Activated CD4-positive, CD25-positive, alpha-beta regulatory T cell treated with anti-CD3 and anti-CD28 coated beads, Interleukin-2, amount 50 U/mL, for 24 hours (primary cell): ENCODE measurements around the gene KNDC1.
A peak's percentile ranks its signal among the peaks of the same experiment; 100 is the strongest.
"Not testable (repeated sequence)": the region's sequence is repeated elsewhere in the genome, so short reads cannot be mapped to it uniquely, and the experiment has no call there.

Source experiments
- ATAC-seq, 2 donors: fragments of 150-1000 bp; cut with Tn5 transposase; one replicate each; pipeline ENCODE4 v1.10.0; 2021; ENCODE audit warnings: mild to moderate bottlenecking in 1 of 2, moderate library complexity in 1 of 2

Gene KNDC1

GRCh38 chr10:133209117-133209516 lies 49.1 kb downstream of the KNDC1 start:
- ATAC-seq = no peak

DNA sequence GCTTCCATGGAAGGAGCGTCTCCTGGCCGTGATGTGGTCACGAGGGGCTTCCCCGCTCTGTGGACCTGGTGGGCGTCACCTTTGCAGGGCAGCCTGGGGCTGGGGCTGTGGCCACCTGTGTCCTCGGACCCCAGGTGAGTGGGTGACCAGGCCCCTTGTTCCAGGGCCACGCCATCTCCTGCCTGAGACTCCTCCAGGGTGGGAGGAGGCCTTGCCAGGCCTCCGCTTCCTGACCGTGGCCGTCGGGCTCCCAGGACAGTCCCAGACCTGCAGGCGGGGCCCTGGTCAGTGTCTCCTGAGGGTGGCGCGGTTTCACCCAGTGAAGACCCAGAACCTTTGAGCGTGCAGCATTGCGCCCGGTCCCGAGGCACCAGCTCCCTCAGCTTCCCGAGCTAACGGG lies 49.6 kb downstream of the KNDC1 start:
- no peak for ATAC-seq

DNA sequence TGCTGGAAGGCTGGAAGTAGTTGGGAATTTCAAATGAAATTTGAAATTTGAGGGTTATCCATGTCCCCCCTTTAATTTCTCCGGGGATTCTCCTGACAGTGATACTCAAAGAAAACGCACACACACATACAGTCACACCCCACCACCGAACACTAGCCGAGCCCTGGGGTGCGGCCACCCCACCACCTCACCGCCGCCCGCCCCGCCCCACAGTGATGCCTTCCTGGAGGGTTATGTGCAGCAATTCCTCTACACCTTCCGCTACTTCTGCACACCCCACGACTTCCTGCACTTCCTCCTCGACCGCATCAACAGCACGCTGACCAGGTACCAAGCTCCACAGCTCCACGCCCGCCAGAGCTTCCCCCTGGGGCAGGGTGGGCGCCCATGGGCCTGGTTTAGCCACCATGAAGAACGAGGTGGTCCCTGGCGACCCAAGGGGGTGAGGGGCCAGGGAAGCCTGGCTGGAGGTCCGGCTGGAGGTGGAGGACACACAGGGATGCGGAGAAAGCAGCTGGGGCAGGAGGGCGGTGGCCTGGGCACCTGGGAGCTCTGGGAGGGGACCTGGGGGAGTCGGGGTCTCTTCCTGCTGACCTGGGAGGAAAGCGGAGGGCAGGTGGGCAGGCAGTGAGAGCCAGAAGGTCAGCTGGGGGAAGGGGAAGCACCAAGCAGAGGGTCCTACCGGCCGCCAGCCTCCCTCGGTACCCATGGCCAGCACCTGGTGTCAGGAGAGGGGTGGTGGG lies 50.5 kb downstream of the KNDC1 start:
- no peak for ATAC-seq

DNA sequence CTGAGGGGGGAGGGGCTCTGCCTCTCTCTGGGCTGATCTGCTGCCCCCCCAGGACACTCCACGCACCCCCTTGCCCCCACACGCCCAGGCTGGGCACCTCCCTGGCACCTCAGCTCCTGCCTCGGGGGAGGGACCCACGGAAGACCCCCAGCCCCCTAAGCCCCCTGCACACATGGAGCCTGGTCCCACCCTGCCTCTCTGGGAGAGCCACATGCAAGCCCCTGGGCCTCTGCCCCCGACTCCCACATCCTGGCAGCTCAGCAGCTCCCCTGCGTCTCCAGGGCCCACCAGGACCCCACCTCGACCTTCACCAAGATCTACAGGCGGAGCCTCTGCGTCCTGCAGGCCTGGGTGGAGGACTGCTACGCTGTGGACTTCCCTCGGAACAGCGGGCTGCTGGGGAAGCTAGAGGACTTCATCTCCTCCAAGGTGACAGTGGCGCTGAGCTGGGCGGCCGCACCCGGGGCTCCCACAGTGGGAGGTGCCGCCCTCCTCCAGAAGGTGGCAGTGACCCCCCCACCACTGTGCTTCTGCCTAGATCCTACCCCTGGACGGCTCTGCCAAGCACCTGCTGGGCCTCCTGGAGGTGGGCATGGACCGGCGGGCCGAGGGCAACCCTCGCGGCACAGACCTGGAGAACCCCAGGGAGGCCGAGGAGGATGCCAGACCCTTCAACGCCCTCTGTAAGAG lies 51.3 kb downstream of the KNDC1 start:
- ATAC-seq = no peak

DNA sequence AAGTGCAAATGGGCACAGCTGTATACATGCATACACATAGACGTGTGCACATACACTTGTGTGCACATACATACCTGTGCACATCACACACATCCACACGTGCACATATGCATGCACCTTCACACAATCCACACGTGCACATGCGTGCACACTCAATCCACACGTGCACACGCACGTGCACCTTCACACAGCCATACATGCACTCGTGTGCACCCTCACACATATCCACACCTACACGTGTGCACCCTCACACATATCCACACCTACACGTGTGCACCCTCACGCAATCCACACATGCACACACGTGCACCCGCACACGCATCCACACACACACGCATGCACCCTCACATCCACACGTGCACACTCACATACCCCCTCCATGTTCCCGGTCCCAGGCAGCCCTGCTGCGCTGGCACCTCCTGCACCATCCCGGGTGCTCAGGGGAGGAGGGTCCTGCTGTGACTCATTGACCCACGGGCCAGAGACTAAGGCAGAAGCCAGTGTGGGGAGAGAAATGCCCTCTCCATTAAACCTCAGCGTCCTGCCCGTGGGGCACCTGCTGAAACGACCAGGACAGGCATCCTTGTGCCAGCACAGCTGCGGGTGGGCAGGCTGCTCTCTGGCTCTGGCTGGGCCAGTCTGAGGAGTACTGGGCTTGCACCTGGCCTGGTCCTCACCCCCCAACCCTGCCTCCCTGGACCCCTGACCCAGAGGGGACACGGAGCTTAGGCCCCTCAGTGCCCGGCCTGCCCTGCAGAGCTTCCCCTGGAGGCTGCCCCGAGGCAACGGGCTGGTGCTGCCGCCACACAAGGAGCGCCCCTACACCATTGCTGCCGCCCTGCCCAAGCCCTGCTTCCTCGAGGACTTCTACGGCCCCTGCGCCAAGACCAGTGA lies 52.2 kb downstream of the KNDC1 start:
- ATAC-seq = no peak

- no peak for ATAC-seq
Measured at GRCh38 chr10:133212853-133213494, 53.0 kb downstream of the KNDC1 start.

- ATAC-seq = no peak
Measured at GRCh38 chr10:133213641-133214467, 53.8 kb downstream of the KNDC1 start.

DNA sequence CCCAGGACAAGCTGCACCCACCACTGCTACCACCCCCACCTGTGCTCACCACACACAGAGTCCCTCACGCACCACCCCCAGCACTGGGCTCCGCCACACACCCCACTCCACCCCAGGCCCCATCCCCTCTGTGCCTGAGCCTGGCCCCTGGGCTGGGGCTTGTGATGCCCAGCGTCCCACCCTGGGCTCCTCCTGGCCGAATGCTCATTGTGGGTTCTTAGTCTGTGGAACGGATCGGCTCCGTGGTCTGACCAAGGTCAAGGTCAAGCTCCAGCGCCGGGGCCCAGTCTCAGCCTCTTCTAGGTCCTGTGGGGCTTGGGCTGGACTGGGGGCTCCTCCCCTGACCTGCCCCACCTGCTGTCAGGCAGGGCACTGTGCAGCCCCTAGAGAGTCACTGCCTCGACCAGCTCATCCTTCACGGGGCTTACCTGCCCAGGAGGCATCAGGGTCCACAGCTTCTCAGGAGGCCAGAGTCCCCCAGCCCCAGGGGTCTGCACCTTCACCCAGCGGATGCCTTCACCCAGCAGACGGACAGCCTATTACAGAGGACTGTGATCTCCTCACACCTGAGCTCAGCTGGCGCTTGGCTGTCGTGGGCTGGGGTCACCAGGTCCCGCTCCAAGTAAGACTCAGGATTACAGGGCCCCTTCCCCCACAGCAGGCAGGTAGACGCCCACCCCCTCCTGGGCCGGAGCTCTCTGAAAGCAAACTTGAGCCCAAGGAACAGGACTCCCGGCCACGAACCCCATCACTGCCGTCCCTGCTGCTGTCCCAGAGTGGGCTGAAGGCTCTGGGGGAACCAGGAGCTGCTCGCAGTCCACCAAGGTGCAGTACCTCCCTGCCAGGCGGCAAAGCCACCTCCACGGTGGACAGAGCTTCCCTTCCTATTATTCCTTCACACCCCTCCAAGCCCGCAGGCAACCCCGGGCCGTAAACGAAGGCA lies 54.7 kb downstream of the KNDC1 start:
- no peak for ATAC-seq

DNA sequence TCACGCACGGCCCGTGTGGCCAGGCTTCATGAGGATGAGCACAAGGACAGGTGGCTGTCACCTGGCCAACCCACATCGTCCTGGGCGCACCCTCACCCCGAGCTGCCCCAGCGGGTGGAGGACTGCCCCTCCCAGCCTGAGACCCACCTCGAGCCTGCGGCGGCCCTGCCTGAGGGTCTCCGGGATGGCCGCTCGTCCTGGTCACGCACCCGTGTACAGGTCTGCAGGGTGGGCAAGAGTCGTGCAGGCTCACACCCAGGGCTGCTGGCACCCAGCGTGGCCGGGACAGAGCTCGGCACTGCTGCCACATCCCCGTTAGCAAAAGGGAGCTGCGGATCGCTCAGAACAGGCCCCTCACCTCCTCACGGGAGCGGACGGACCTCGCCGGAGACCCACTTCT lies 55.6 kb downstream of the KNDC1 start:
- ATAC-seq = no peak

DNA sequence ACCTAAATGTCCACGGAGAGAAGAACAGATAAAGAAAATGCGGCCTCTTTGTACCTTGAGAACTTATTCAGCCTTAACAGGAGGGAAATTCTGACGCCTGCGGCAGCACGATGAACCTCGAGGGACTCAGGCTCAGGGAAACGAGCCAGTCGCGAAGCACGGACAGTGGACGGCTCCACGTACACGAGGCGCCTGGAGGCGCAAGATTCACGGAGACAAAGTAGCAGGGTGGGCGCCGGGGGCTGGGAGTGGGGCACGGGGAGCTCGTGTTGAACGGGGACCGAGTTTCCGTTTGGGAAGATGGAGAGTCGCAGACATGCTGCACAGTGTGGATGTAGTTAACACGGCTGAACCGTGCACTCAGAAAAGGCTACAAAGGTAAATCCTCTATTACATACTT lies 56.8 kb downstream of the KNDC1 start:
- no peak for ATAC-seq

DNA sequence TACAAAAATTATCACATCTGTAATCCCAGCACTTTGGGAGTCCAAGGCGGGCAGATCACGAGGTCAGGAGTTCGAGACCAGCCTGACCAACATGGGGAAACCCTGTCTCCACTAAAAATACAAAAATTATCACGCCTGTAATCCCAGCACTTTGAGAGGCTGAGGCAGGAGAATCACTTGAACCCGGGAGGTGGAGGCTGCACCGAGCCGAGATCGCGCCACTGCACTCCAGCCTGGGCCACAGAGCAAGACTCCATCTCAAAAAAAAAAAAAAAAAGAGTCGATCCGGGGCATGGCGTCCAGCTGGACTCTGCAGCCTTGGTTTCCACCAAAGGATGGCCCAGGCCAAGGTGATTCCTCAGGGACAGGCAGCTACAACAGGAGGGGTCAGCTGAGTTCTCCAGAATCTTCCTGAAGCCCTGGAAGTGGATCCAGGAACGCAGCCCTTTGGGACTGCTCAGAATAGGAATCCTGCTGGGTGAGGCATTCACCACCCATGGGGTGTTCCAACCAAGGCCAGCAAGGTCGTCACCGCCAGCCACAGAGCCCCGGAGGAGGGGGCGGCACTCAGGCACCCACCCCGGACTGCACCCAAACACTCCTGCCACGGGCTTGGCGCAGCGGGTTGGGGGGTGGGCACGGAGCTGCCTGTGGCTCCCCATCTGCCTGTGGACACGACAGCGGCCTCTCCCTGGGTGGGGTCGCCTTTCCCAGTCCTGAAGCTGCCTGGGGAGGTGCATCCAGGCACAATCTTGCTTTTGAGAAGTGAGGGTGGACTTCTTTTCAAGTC lies 58.0 kb downstream of the KNDC1 start:
- ATAC-seq = no peak

GRCh38 chr10:133218891-133219290 lies 58.9 kb downstream of the KNDC1 start:
- ATAC-seq = no peak

DNA sequence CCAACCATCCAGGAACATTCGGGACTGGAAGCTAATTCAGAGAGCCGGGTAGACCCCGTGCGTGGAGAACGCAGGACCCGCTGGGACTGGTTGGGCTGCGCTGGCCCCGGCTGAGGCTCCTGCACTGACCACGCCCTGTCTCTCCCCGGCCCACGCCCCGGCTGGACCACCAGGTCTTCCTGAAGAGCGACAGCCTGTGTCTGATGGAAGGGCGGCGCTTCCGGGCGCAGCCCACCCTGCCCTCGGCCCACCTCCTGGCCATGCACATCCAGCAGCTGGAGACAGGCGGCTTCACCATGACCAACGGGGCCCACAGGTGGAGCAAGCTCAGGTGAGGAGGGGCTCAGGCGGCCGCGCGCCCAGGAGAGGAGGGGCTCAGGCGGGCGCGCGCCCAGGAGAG lies 59.8 kb downstream of the KNDC1 start:
- ATAC-seq = no peak

DNA sequence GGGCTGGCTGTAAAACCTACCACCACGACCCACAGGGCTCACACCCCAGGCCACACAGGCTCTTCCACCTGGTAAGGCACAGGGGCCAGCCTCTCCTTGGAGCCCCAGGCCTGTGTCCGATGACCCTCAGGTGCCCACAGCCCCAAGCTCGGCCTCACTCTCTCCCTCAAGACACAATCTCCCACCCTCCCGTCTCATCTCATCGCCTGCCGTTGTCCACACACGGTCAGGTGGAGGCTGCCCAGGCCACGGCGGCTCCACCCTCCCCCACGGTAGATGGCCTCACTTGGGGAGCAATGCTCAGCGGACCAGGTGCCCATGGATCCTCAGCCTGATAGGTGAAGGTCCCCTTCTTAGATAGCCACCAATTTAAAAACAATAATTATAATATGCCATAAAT lies 61.3 kb downstream of the KNDC1 start:
- ATAC-seq = no peak

- ATAC-seq = not testable (repeated sequence)
Measured at GRCh38 chr10:133221756-133222155, 61.7 kb downstream of the KNDC1 start.

DNA sequence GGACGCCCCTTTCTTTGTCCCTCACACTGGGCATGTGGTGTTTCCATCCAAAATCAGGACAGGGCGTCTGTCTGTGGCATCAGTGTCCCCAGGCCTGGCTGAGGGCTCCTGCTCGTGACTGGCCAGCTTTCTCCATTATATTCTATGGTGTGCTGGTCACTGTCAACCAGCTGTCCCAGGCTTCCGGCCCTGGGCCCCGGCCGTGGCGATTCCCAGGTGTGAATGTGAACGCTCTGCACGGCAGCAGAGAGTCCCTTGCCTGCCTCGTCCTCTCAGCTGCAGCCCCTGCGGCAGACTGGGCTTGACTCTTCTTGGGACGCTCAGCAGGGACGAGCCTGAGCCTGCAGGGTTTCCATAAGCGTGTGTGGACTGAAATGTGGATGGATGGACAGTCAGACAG lies 64.1 kb downstream of the KNDC1 start:
- ATAC-seq = no peak

GRCh38 chr10:133224756-133225372 lies 64.8 kb downstream of the KNDC1 start:
- no peak for ATAC-seq

DNA sequence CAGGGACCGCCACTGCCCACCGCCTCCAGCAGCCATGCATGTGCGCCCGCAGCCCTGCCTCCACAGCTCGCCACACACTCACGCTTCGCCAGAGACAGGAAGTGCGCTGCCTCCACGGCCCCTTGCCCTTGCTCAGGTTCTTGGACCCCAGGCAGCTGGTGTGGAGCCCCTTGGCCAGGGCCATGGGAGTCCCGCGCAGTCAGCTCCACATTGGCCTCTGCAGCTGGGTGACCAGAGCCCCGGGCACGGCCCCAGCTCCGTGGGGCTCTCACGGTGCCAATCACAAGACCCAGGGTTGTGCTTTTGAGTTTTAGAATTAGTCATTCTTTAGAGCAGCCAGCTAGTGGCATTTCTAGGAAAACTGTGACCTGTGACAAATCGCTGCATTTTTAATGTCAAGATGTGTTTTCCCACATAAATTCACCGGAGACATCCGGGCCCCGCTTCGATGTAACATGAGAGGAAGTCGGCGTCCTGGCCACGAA lies 65.7 kb downstream of the KNDC1 start:
- peak; percentile 53 to 59 for ATAC-seq

GRCh38 chr10:133226251-133226808 lies 66.3 kb downstream of the KNDC1 start:
- ATAC-seq = peak in 1 of 2 donors; percentile 37
